CD4-positive, alpha-beta T cell treated with Interleukin-21 for 1 hour (primary cell): Measurements from ENCODE around the gene CCDC169.

ENCODE experiments used
- DNase-seq: peaks from one replicate; pipeline ENCODE4 v3.0.0-alpha.2; 2020

CCDC169 gene

GRCh38 chr13:36242761-36243160 lies 54.9 kb downstream of the CCDC169 start:
- no peak for DNase-seq

GRCh38 chr13:36231236-36231635 lies 66.4 kb downstream of the CCDC169 start:
- DNase-seq = no peak

DNA sequence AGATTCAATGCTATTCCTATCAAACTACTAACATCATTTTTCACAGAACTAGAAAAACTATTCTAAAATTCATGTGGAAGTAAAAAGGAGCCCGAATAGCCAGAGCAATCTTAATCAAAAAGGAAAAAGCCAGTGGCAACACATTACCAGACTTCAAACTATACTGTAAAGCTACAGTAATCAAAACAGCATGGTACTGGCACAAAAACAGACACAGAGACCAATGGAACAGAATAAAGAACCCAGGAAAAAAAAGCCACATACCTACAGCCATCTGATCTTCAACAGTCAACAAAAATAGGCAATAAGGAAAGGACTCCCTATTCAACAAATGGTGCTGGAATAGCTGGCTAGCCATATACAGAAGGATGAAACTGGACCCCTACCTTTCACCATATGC lies 72.9 kb downstream of the CCDC169 start:
- no peak for DNase-seq

DNA sequence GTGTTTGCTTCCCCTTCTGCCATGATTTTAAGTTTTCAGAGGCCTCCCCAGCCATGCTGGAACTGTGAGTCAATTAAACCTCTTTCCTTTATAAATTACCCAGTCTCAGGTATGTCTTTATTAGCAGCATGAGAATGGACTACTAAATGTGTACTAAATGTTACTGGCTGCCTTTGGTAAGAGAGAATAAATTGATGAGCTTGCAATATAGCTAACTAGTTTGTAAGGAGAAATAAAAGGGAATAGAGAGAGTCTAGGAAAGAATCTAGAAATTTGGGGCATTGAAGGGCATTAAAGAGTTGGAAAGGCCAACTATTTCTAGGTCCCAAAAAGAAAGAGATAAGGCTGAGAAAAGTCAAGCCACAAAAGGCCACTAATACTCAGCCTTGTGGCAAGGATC lies 77.7 kb downstream of the CCDC169 start:
- no peak for DNase-seq

GRCh38 chr13:36217456-36217855 lies 80.2 kb downstream of the CCDC169 start:
- no peak for DNase-seq

DNA sequence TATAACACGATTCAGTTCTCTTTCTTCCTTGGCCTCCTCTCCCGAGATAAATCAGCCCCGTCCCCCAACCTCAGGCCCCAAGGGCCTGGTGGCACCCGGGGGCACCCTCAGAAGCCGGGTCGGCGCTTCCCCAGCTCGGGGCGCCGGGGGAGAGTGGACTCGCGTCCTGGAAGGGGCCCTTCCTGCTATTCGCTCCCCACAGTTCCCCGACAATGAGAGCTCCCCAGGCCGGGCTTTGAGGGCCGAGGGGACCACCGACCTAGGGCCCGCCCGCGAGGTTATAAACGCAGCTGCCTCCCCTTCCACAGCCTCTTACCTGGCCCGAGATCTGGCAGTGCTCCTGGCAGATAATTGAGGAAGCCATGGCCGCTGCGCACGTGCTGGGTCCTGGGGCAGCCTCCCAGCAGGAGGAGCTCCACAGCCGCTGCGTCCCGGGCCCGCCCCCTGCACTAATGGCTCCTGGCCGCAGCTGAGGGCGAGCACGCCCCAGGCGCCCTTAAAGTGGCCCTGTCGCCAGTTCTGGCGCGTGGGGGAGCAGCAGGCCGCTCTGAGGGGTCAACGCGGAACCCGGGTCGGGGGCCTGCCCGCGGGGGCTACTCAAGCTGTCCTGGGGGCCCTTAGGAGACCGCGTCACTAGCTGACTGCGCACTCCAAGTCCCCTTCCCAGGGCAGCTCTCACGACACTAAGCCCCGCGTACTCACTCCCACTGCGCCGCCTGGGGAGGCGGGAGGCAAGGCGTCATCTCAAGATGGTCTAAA lies 83.3 kb downstream of the CCDC169 start, which contains the start of gene SOHLH2:
SOHLH2 (minus strand) TSS at position 394 of the 759 bp plus-strand sequence; CDS start at position 364, 30 bp downstream.
- no peak for DNase-seq

GRCh38 chr13:36212789-36213188 lies 84.8 kb downstream of the CCDC169 start:
- no peak for DNase-seq

DNA sequence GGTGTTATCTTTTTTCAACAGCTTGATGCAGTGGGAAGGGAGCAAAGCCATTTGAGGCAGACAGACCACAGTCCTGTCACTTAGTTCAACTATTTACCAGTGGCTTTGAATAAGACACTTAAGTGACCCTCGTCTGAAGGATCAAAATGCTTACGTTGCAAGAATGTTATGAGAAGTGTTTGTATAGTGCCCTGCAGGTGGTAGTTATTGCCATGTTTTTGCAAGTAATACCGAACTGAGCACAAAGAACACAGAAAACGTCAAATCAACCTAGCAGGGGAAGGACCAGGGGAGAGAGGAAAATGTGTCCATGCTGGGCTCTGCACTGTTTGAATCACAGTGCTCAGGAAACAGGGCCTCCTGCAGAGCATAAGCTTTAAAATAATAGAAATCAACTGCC lies 86.0 kb downstream of the CCDC169 start:
- no peak for DNase-seq

- DNase-seq = no peak
Measured at GRCh38 chr13:36210738-36211137, 86.9 kb downstream of the CCDC169 start.

DNA sequence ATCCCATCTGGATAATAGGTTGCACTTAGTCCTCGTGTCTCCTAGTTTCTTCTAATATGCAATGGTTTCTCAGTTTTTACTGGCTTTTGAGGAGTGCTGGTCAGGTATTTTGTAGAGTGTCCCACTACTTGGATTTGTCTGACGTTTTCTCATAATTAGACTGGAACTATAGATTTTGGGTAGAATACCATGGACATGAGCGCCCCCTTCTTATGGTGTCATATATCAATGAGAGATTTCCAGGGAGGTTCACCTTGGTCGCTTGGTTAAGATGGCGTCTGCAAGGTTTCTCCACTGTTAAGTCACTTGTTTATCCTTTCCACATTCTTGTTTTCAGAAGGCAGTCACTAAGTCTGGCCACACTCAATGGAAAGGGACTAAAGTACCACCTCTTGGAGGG lies 89.9 kb downstream of the CCDC169 start:
- DNase-seq = no peak

GRCh38 chr13:36193151-36193855 lies 104.3 kb downstream of the CCDC169 start:
- DNase-seq = no peak

DNA sequence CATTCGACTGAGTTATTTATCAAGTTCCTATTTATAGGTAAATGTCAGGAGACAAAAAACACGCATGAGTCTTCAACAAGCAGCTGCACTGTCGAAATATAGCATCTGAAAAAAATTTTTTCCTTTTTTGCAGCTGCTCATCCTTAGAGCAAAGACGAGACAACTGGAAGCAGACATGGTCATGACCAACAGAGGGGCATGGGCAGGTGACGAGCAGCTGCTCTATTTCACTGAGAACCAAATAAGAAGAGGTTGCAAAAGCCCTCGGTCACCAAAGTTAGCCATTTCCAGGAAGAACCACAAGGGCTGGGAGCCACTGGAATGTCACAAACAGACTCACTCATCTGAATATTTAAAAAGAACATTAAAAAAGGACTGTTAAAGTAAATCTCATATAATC lies 105.4 kb downstream of the CCDC169 start:
- DNase-seq = no peak

- DNase-seq = no peak
Measured at GRCh38 chr13:36190771-36191170, 106.8 kb downstream of the CCDC169 start.

DNA sequence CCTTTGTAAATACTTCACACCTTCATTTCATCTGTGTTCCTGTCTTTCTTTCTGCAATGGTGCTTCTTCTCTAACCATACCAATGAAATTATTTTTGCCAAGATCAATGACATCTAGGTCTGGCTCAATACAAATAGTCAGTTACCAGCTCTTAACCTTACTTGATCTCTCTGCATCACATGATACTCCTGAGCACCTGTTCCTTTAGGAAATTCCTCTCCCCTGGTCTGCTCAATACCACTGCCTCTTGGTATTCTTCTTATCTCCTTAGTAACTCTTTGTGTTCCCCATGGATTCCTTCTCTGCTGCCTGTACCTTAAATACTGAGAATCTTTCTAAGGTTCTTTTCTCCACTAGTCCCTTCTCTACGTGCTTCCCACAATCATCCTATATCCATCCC lies 109.2 kb downstream of the CCDC169 start:
- DNase-seq = no peak

- DNase-seq = no peak
Measured at GRCh38 chr13:36183901-36184300, 113.7 kb downstream of the CCDC169 start.
